Mucosa of descending colon (tissue), 3 donors: Measurements from ENCODE around the gene VRK2. TPM values are rescaled to one million over a fixed set of nuclear protein-coding genes. Genes with fewer than 3 reads are reported as not detected.
A peak's percentile ranks its signal among the peaks of the same experiment; 100 is the strongest.

Source experiments
- ATAC-seq: fragments of 200-7000 bp; cut with Tn5 transposase; one replicate; pipeline ENCODE4 v1.9.1; 2020; ENCODE audit warnings: mild to moderate bottlenecking, moderate library complexity
- DNase-seq, 3 donors: peaks; one replicate each; pipeline ENCODE4 v3.0.0-alpha.2; 2020
- H3K36me3 ChIP-seq: fragments of 200-600 bp; one replicate; pipeline ENCODE4 v1.8.0; 2021; ENCODE audit warnings: low read depth, mild to moderate bottlenecking
- H3K4me1 ChIP-seq: fragments of 200-600 bp; one replicate; pipeline ENCODE4 v1.8.0; 2021; ENCODE audit warnings: low read depth, mild to moderate bottlenecking
- H3K4me3 ChIP-seq: fragments of 200-600 bp; one replicate; pipeline ENCODE4 v1.8.0; 2021; ENCODE audit warnings: mild to moderate bottlenecking
- H3K9me3 ChIP-seq: fragments of 200-600 bp; one replicate; pipeline ENCODE4 v1.8.0; 2021; ENCODE audit warnings: mild to moderate bottlenecking
- CTCF ChIP-seq: fragments of 200-600 bp; IDR thresholded peaks from one replicate; pipeline ENCODE4 v1.8.0; 2022; ENCODE audit warnings: antibody characterized with exemption, mild to moderate bottlenecking
- intact Hi-C, 2 donors: fragments of 100-400 bp; cut with DNase I in 1 of 2; cut with micrococcal nuclease in 1 of 2; formaldehyde crosslinking; loops; one replicate each; pipeline versions ENCODE4 v1.11.0 to v1.11.1; 2022; cut with DNase I, micrococcal nuclease
- total RNA-seq, 3 donors: library from RNA; stranded (reverse); fragmentation: NEBNext Ultra II Directional in 2 of 3; extraction: Animal tissue kit (Norgen Biotek cat#: 25700) in 2 of 3; gene quantifications; one replicate each; pipeline versions ENCODE4 v1.2.1 to v1.2.4, GENCODE V29; 2021 to 2023
- donor health status: DM: no; HTN: no; CAD: no; lungs with moderate emphysema.
- donor health status: DM: no; HTN: no; CAD: no.
- donor health status: DM: no; HTN: yes; CAD: no.

The VRK2 gene
- total RNA-seq, 3 donors from 2014 or later, result 20.3 to 24.0 (median 22.9) TPM

GRCh38 chr2:58195662-58196061, 149.1 kb downstream of the VRK2 start:
- TF ChIP-seq CTCF, result no peak

DNA sequence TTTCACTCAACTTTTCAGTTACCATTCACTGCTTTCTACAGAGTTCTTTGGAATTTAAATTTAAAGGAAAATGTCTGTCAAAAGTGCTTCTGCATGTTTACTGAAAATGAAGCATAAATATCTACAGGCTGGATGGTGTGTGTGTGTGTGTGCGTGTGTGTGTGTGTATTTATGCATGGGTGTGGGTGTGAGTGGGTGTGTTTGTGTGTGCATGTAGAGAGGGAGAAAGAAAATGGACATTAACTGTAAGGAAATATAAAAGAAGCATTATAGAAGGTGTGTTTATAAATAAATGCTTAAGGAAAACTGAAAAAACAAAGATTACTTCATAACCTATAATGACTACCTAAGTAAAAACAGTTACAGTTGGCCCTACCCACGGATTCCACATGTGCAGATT, 151.3 kb downstream of the VRK2 start:
- H3K9me3 ChIP-seq, result no peaks in the 10 kb centered on the region
- DNase-seq (no peak), ATAC-seq (no peak)
- no peaks in the 10 kb centered on the region for H3K36me3 ChIP-seq
- H3K4me1 ChIP-seq, result no peaks in the 10 kb centered on the region
- intact Hi-C loops, result no loop called here
- no peak for TF ChIP-seq CTCF
- H3K4me3 ChIP-seq, result no peak overlapping the region

More at GRCh38 chr2:58195662-58196061, 149.1 kb downstream of the VRK2 start:
- no peaks in the 10 kb centered on the region for H3K36me3 ChIP-seq
- intact Hi-C loops, result no loop called here
- DNase-seq, result no peak
- H3K9me3 ChIP-seq, result no peaks in the 10 kb centered on the region
- H3K4me3 ChIP-seq, result no peak overlapping the region
- H3K4me1 ChIP-seq, result no peaks in the 10 kb centered on the region
- no peak for ATAC-seq

DNA sequence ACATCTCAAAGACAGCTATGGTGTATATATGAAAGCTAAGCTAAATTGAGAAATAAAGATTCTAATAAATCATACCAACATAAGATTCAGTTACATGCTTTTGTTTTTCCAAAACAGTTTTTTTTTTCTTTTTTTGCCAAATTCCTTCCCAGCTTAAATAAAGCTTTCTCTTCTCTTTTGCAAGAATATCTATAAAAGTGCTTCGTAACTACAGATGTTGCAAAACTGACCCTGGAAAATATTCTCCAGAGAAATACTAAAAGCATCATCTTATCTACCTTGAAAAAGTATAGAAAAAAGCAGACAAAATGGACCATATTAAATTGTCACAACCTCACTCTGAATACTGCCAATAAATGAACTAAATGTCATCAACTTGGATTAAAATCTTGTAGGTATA, 155.8 kb downstream of the VRK2 start:
- Histone ChIP-seq H3K36me3 (no peaks in the 10 kb centered on the region), H3K4me3 (no peak overlapping the region), H3K9me3 (no peaks in the 10 kb centered on the region), H3K4me1 (no peaks in the 10 kb centered on the region)
- TF ChIP-seq CTCF, result no peak
- no peak for DNase-seq
- ATAC-seq, result no peak
- intact Hi-C loops, result no loop called here

DNA sequence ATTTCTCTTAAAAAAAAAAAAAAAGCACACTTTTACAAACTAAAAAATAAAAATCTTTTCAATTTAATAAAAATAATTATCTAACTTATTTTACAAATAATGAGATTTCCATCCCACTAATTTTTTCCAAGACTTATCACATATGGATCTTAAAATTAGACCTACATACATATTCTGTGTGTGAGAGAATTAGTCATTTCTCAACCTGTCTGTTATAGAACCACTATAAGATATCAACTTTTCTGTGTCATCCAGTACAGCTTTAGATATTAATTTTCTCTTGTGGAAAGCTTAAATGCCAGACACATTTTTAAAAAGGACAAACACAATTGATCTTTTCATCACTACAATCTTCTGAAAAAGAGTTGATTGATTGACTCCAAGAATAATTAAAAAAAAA, 156.4 kb downstream of the VRK2 start:
- ATAC-seq (no peak), DNase-seq (no peak)
- TF ChIP-seq CTCF, result no peak
- intact Hi-C loops, result no loop called here
- no peak overlapping the region for H3K4me3 ChIP-seq
- H3K9me3 ChIP-seq, result no peaks in the 10 kb centered on the region
- H3K36me3 ChIP-seq, result no peaks in the 10 kb centered on the region
- H3K4me1 ChIP-seq, result no peaks in the 10 kb centered on the region

DNA sequence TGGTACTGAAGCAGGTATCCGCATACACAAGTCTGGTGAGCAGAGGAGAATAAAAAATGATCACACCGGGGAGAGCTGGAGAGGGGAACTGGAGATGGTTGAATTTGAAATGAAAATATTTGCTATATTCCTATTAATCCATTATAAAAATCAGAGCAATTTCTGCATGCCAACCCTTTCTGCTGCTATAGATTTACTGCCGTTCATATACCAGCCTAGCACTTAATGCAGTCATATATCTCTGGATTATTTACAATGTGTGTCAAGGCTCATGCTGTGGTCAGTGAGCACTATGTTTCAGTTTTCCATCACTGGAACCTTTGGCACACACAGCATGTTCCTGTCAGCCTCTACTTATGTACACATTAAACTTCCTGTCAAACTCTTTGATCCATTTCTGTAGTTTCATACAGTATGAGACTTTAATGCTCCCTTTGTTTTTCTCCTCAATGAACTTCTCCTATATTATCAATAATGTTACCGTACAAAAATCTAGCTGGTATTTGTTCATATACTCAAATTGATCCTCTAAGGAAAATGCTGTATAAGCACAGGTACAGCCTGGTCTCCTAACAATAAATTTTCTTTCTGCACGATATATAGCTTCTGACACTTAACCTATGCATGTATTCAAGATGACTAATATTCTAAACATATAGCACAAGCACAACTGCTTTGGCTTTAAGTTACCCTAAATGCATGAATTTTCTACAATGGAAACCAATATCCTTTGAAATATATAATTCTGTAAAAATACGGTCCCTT, 157.8 kb downstream of the VRK2 start:
- ATAC-seq, result peak; percentile 76
- intact Hi-C loops, result no loop called here
- no peak for DNase-seq

More for the DNA sequence above, 157.8 kb downstream of the VRK2 start:
- Histone ChIP-seq H3K4me1 (no peaks in the 10 kb centered on the region), H3K9me3 (no peaks in the 10 kb centered on the region), H3K4me3 (no peak overlapping the region), H3K36me3 (no peaks in the 10 kb centered on the region)
- no peak for TF ChIP-seq CTCF
